Activated CD4-positive, alpha-beta T cell treated with anti-CD3 and anti-CD28 coated beads for 36 hours (primary cell): ENCODE data around the gene LRRC66. TPM values are rescaled to one million over a fixed set of nuclear protein-coding genes. Genes with fewer than 3 reads are reported as not detected.

Experiments
- ATAC-seq: fragments of 200-7000 bp; cut with Tn5 transposase; one replicate; pipeline ENCODE4 v1.10.0; 2021; ENCODE audit warnings: mild to moderate bottlenecking, moderate library complexity
- CTCF ChIA-PET: fragments of 350-600 bp; sonication (Branson Sonifier 250); formaldehyde crosslinking; loops from one replicate; lab custom pipeline; 2021; ENCODE audit warnings: antibody characterized with exemption; lab: Charles Lee
- POLR2A ChIA-PET: fragments of 350-600 bp; sonication (Branson Sonifier 250); formaldehyde crosslinking; loops from one replicate; lab custom pipeline; 2021; ENCODE audit warnings: antibody characterized with exemption, inconsistent platforms; lab: Charles Lee
- DNase-seq: peaks from one replicate; pipeline ENCODE4 v3.0.0-alpha.2; 2020
- H3K27ac Mint-ChIP-seq: one replicate; pipeline ENCODE4 v1.8.0; 2021; ENCODE audit warnings: mixed read lengths
- H3K27me3 Mint-ChIP-seq: one replicate; pipeline ENCODE4 v1.8.0; 2021; ENCODE audit warnings: mixed read lengths
- H3K36me3 Mint-ChIP-seq: one replicate; pipeline ENCODE4 v1.8.0; 2021; ENCODE audit warnings: low read depth, mixed read lengths
- H3K4me1 Mint-ChIP-seq: one replicate; pipeline ENCODE4 v1.8.0; 2021; ENCODE audit warnings: mixed read lengths
- H3K4me3 Mint-ChIP-seq: one replicate; pipeline ENCODE4 v1.8.0; 2021; ENCODE audit warnings: mild to moderate bottlenecking, moderate library complexity, mixed read lengths
- H3K9me3 Mint-ChIP-seq: one replicate; pipeline ENCODE4 v1.8.0; 2021; ENCODE audit warnings: low read depth, mixed read lengths
- intact Hi-C, 2 experiments: fragments of 100-400 bp; cut with DNase I in 1 of 2; cut with micrococcal nuclease in 1 of 2; formaldehyde crosslinking; loops; one replicate each; pipeline versions ENCODE4 v1.14.2 to v1.15.1; 2022 to 2024; cut with DNase I, micrococcal nuclease
- total RNA-seq, 2 experiments: library from RNA; stranded (reverse); gene quantifications; one replicate each; pipeline ENCODE4 v1.2.3, GENCODE V29; 2021

The LRRC66 gene
- total RNA-seq, 2 experiments from 2014 or later, result 0.14 to 0.16 TPM

GRCh38 chr4:52012651-52013050 is 7.5 kb downstream of the LRRC66 start:
- DNase-seq (no peak), ATAC-seq (no peak)
- no peaks in the 10 kb centered on the region for H3K9me3 Mint-ChIP-seq
- H3K4me3 Mint-ChIP-seq, result no peak overlapping the region
- no peak overlapping the region for H3K27ac Mint-ChIP-seq
- CTCF ChIA-PET, result no interaction called here
- H3K36me3 Mint-ChIP-seq, result no peaks in the 10 kb centered on the region
- POLR2A ChIA-PET, result no interaction called here
- H3K27me3 Mint-ChIP-seq, result no peaks in the 10 kb centered on the region
- no peaks in the 10 kb centered on the region for H3K4me1 Mint-ChIP-seq
- intact Hi-C loops, result no loop called here

- intact Hi-C loops, result no loop called here
Measured at GRCh38 chr4:52010986-52011385, 9.2 kb downstream of the LRRC66 start.

GRCh38 chr4:52006887-52007286 is 13.3 kb downstream of the LRRC66 start:
- POLR2A ChIA-PET, result no interaction called here
- H3K27ac Mint-ChIP-seq, result no peak overlapping the region
- H3K36me3 Mint-ChIP-seq, result no peaks in the 10 kb centered on the region
- H3K4me3 Mint-ChIP-seq, result no peak overlapping the region
- no peaks in the 10 kb centered on the region for H3K4me1 Mint-ChIP-seq
- no peaks in the 10 kb centered on the region for H3K9me3 Mint-ChIP-seq
- ATAC-seq, result no peak
- intact Hi-C loops, result no loop called here
- CTCF ChIA-PET, result interaction anchor here (0.9 kb wide), 1 partner anchor 15 kb away, joined by 3 read pairs; no protein-coding TSS in a partner anchor
- no peak for DNase-seq
- H3K27me3 Mint-ChIP-seq, result no peaks in the 10 kb centered on the region

More at GRCh38 chr4:52010986-52011385, 9.2 kb downstream of the LRRC66 start:
- H3K27me3 Mint-ChIP-seq, result no peaks in the 10 kb centered on the region
- no peaks in the 10 kb centered on the region for H3K36me3 Mint-ChIP-seq
- ChIA-PET POLR2A (no interaction called here), CTCF (no interaction called here)
- no peak overlapping the region for H3K27ac Mint-ChIP-seq
- no peaks in the 10 kb centered on the region for H3K4me1 Mint-ChIP-seq
- H3K4me3 Mint-ChIP-seq, result no peak overlapping the region
- no peaks in the 10 kb centered on the region for H3K9me3 Mint-ChIP-seq
- ATAC-seq, result no peak
- DNase-seq, result no peak

- Mint-ChIP-seq H3K4me1 (no peaks in the 10 kb centered on the region), H3K27ac (no peak overlapping the region), H3K27me3 (no peaks in the 10 kb centered on the region), H3K9me3 (no peaks in the 10 kb centered on the region), H3K36me3 (no peaks in the 10 kb centered on the region), H3K4me3 (no peak overlapping the region)
- ChIA-PET POLR2A (no interaction called here), CTCF (no interaction called here)
- ATAC-seq, result no peak
- intact Hi-C loops, result no loop called here
- no peak for DNase-seq
Measured at GRCh38 chr4:52005604-52006273, 14.4 kb downstream of the LRRC66 start.

- ATAC-seq (no peak), DNase-seq (no peak)
- H3K27ac Mint-ChIP-seq, result no peak overlapping the region
- ChIA-PET CTCF (no interaction called here), POLR2A (no interaction called here)
- H3K36me3 Mint-ChIP-seq, result no peaks in the 10 kb centered on the region
- H3K4me3 Mint-ChIP-seq, result no peak overlapping the region
- H3K27me3 Mint-ChIP-seq, result no peaks in the 10 kb centered on the region
- intact Hi-C loops, result no loop called here
- no peaks in the 10 kb centered on the region for H3K4me1 Mint-ChIP-seq
- H3K9me3 Mint-ChIP-seq, result no peaks in the 10 kb centered on the region
Measured at GRCh38 chr4:52004414-52004813, 15.7 kb downstream of the LRRC66 start.

- ATAC-seq (no peak), DNase-seq (no peak)
- Mint-ChIP-seq H3K4me3 (no peak overlapping the region), H3K9me3 (no peaks in the 10 kb centered on the region), H3K36me3 (no peaks in the 10 kb centered on the region), H3K27me3 (peaks cover 2% of the 10 kb centered on the region), H3K27ac (no peak overlapping the region), H3K4me1 (no peaks in the 10 kb centered on the region)
- intact Hi-C loops, result no loop called here
- POLR2A ChIA-PET, result no interaction called here
- CTCF ChIA-PET, result no interaction called here
Measured at GRCh38 chr4:52001616-52002015, 18.5 kb downstream of the LRRC66 start.

- H3K36me3 Mint-ChIP-seq, result no peaks in the 10 kb centered on the region
- ChIA-PET POLR2A (no interaction called here), CTCF (no interaction called here)
- intact Hi-C loops, result no loop called here
- no peak overlapping the region for H3K27ac Mint-ChIP-seq
- no peaks in the 10 kb centered on the region for H3K4me1 Mint-ChIP-seq
- no peak for DNase-seq
- no peak for ATAC-seq
- no peaks in the 10 kb centered on the region for H3K9me3 Mint-ChIP-seq
- no peak overlapping the region for H3K4me3 Mint-ChIP-seq
- peaks cover 2% of the 10 kb centered on the region for H3K27me3 Mint-ChIP-seq
Measured at GRCh38 chr4:51999250-51999649, 20.9 kb downstream of the LRRC66 start.

- POLR2A ChIA-PET, result no interaction called here
- Mint-ChIP-seq H3K27ac (no peak overlapping the region), H3K36me3 (no peaks in the 10 kb centered on the region), H3K4me3 (no peak overlapping the region), H3K4me1 (no peaks in the 10 kb centered on the region), H3K9me3 (no peaks in the 10 kb centered on the region), H3K27me3 (peaks cover 2% of the 10 kb centered on the region)
- DNase-seq (no peak), ATAC-seq (no peak)
- CTCF ChIA-PET, result no interaction called here
- intact Hi-C loops, result no loop called here
Measured at GRCh38 chr4:51998837-51999236, 21.3 kb downstream of the LRRC66 start.

- ChIA-PET CTCF (no interaction called here), POLR2A (no interaction called here)
- Mint-ChIP-seq H3K27me3 (peaks cover 2% of the 10 kb centered on the region), H3K27ac (no peak overlapping the region), H3K4me1 (no peaks in the 10 kb centered on the region), H3K9me3 (no peaks in the 10 kb centered on the region), H3K36me3 (no peaks in the 10 kb centered on the region), H3K4me3 (no peak overlapping the region)
- DNase-seq (no peak), ATAC-seq (no peak)
- intact Hi-C loops, result no loop called here
Measured at GRCh38 chr4:51997647-51998046, 22.5 kb downstream of the LRRC66 start.

GRCh38 chr4:51995647-51996220 is 24.4 kb downstream of the LRRC66 start:
- no peaks in the 10 kb centered on the region for H3K36me3 Mint-ChIP-seq
- no peaks in the 10 kb centered on the region for H3K9me3 Mint-ChIP-seq
- no peak overlapping the region for H3K27ac Mint-ChIP-seq
- no peak overlapping the region for H3K4me3 Mint-ChIP-seq
- CTCF ChIA-PET, result no interaction called here
- intact Hi-C loops, result no loop called here
- DNase-seq (no peak), ATAC-seq (no peak)
- H3K27me3 Mint-ChIP-seq, result peaks cover 6% of the 10 kb centered on the region
- no peaks in the 10 kb centered on the region for H3K4me1 Mint-ChIP-seq
- POLR2A ChIA-PET, result no interaction called here

- POLR2A ChIA-PET, result no interaction called here
- H3K27me3 Mint-ChIP-seq, result peaks cover 2% of the 10 kb centered on the region
- H3K36me3 Mint-ChIP-seq, result no peaks in the 10 kb centered on the region
- intact Hi-C loops, result no loop called here
- no peak overlapping the region for H3K27ac Mint-ChIP-seq
- no peak overlapping the region for H3K4me3 Mint-ChIP-seq
- H3K9me3 Mint-ChIP-seq, result peaks cover 4% of the 10 kb centered on the region
- CTCF ChIA-PET, result no interaction called here
- H3K4me1 Mint-ChIP-seq, result no peaks in the 10 kb centered on the region
- no peak for ATAC-seq
- DNase-seq, result no peak
Measured at GRCh38 chr4:51965862-51966261, 54.3 kb downstream of the LRRC66 start.

GRCh38 chr4:51963841-51964517 is 56.2 kb downstream of the LRRC66 start:
- ChIA-PET CTCF (interaction anchor here (1.0 kb wide), 1 partner anchor 12 kb away, joined by 3 read pairs; no protein-coding TSS in a partner anchor), POLR2A (no interaction called here)
- no peak overlapping the region for H3K27ac Mint-ChIP-seq
- ATAC-seq (no peak), DNase-seq (no peak)
- peaks cover 3% of the 10 kb centered on the region for H3K27me3 Mint-ChIP-seq
- no peak overlapping the region for H3K4me3 Mint-ChIP-seq
- peaks cover 4% of the 10 kb centered on the region for H3K9me3 Mint-ChIP-seq
- H3K4me1 Mint-ChIP-seq, result no peaks in the 10 kb centered on the region
- intact Hi-C loops, result no loop called here
- no peaks in the 10 kb centered on the region for H3K36me3 Mint-ChIP-seq
